Fibroblast of mammary gland (primary cell): ENCODE data around the gene ADAMTS8.
A peak's percentile ranks its signal among the peaks of the same experiment; 100 is the strongest.

Source experiments
- DNase-seq: peaks from one replicate; pipeline ENCODE4 v3.0.0-alpha.2; 2010; ENCODE audit warnings: low read depth
- H3K4me3 ChIP-seq: 2 replicates; pipeline ENCODE4 v1.5.1; 2011; ENCODE audit warnings: low read depth, mild to moderate bottlenecking, low read length, moderate library complexity; ENCODE audit not compliant: control insufficient read depth
- TF ChIP-seq, protein P1 (sequence below): conservative IDR thresholded peaks from 2 replicates; pipeline ENCODE4 v1.5.1; 2011; ENCODE audit warnings: low read depth, low read length, inconsistent platforms; ENCODE audit not compliant: control insufficient read depth, insufficient read depth

Gene ADAMTS8

DNA sequence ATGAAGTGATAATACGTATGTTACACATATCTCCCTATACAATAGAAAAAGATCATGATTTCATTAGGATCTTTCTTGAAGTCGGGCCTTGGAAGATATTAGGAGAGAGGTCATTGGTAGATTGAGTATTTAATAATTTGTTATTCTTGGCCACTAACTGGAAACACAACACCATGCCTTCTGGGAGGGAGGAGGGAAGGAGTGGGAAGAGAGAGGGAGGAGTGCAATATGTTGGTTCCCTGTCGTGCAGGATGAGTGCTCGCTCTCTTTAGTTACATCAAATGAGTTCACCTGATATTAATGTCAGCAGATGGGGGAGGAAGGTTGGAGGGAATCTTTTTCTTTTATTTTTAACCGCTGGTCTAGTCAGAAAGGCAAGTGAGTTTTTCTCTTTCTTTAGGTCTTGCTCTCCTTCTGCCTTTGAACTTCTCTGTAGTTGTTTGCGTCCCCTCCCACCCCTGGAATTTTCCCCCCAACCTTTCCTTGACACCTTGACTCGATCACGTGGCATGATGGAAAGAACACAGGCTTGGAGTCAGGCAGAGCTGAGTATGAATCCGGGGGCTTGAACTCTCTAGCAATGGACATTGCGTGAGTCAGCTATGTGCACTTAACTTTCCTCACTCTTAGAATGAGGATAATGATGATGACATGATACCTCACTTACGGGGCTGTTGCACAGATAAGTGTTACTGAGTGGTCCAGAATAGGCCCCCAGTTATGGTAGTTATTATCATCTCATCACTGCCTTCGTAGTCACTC, 26.3 kb upstream of the ADAMTS8 start:
- H3K4me3 ChIP-seq, result no peak overlapping the region
- peak; percentile 79 for DNase-seq
- TF ChIP-seq, protein P1, sequence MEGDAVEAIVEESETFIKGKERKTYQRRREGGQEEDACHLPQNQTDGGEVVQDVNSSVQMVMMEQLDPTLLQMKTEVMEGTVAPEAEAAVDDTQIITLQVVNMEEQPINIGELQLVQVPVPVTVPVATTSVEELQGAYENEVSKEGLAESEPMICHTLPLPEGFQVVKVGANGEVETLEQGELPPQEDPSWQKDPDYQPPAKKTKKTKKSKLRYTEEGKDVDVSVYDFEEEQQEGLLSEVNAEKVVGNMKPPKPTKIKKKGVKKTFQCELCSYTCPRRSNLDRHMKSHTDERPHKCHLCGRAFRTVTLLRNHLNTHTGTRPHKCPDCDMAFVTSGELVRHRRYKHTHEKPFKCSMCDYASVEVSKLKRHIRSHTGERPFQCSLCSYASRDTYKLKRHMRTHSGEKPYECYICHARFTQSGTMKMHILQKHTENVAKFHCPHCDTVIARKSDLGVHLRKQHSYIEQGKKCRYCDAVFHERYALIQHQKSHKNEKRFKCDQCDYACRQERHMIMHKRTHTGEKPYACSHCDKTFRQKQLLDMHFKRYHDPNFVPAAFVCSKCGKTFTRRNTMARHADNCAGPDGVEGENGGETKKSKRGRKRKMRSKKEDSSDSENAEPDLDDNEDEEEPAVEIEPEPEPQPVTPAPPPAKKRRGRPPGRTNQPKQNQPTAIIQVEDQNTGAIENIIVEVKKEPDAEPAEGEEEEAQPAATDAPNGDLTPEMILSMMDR, result no peak

DNA sequence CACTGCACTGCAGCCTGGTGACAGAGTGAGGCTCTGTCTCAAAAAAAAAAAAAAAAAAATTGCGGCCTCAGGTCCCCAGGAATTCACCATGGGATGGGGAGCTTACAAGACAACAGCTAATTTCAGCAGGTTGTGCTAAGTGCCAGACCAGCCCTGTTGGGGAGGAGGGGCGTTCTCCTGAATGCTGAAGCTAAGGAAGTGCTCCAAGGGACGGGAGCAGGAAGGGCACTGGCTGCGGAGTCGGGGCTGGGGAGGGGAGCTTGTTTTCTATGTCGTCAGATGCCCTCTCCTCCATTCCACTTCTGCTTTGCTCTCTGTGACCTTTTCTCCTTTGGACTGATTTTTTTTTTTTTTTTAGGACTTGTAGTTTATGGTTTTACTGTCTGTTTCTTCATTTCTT, 24.5 kb upstream of the ADAMTS8 start:
- no peak for DNase-seq
- no peak overlapping the region for H3K4me3 ChIP-seq
- TF ChIP-seq, protein P1, result no peak

DNA sequence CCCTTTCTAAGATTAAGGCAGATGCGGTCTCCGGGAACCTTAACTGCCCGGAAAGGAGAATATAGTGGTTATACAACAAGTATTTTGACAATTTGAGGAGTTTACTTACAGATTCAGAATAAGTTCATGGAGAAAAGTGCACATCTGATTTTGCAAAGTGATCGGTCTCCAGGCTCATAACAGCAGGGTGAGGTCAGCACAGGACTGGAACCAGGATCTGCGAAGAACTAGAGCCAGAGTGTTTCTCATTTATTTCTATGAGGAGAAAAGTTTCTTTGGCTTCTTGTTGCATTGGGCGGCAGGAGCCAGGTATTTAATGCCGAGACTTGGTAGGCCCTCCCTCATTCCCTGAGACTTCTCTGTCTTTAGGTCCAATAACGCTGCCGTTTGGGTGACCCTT, 23.8 kb upstream of the ADAMTS8 start:
- TF ChIP-seq, protein P1, result no peak
- peak overlapping the region; percentile 29 for H3K4me3 ChIP-seq

DNA sequence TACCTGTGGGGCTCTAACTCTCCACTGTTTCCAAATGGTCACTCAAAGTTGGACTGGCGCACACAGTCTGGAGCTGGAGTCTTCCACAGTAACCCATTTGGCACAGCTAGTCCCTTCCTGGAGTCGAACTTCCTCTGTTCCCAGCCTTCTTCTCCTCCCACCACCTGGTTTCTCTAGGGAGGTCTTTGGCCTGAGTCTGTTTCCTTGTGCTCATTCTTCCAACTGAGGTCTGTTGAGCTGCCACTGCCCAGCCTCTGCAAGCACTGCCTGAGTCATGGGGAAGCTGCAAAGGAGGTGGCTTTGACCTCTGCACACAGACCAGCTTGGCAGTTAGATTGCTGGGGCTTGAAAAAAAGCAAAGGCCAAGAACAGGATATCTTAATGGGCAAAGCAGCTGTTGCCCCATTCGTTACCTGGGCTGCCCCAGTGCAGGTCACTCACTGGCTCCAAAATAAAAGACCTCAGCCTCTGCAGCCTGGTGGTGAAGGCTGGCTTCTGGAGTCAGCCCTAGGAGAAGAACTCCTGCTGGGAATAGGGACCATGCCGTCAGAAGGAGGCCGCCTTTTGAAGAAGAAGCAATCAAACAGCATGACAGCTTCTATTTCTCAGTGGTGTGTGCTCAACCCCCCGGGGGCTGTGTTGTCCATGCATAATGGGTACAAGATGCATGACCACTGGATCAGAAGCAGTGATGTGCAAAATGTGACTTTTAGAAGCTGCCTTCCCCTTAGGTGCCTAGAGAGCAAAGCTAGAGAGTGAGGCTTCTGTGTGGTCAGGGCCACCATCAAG, 23.0 kb upstream of the ADAMTS8 start:
- TF ChIP-seq, protein P1, result no peak
- H3K4me3 ChIP-seq, result peak overlapping the region; percentile 66
- peak; percentile 93 for DNase-seq

More for the DNA sequence above, 23.8 kb upstream of the ADAMTS8 start:
- DNase-seq, result no peak

DNA sequence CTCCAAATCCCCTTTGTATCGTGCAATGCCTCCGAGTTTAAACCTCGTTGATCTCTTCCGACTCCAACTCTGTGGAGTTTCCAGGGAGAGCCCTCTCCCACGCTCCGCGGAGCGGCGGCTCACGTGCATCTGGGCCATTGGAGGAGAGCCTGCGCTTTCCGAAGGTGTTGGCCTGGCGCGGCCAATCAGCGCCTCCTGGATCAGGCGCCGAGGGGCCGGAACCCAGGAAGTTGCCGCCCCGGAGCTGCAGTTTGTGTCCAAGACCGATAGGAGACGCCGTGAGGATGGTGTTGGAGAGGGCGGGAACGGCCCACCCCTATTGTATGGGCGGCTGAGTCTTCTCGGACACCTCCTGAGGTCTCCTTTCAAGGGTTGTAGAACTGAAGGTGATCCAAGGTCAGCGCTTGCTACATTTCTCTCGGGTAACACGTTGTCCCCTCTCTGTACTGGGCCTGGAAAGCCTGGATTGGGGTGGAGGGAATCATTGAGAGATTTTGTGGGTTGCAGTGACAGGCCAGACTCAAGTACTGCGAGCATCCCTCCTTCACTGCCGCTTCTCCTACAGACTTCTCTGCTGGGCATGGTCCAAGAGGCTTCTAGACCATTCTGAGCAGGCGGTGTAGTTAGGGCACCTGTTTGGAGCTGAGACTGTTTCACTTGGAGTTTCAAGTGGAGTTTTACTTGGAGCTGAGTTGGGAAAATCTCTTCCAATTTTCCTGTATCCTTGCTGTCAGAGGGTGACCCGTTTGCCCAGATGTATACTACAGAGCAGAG, 21.8 kb upstream of the ADAMTS8 start:
- DNase-seq, result peak; percentile 89
- TF ChIP-seq, protein P1, result peak; percentile 71
- H3K4me3 ChIP-seq, result peak overlapping the region; percentile 66

DNA sequence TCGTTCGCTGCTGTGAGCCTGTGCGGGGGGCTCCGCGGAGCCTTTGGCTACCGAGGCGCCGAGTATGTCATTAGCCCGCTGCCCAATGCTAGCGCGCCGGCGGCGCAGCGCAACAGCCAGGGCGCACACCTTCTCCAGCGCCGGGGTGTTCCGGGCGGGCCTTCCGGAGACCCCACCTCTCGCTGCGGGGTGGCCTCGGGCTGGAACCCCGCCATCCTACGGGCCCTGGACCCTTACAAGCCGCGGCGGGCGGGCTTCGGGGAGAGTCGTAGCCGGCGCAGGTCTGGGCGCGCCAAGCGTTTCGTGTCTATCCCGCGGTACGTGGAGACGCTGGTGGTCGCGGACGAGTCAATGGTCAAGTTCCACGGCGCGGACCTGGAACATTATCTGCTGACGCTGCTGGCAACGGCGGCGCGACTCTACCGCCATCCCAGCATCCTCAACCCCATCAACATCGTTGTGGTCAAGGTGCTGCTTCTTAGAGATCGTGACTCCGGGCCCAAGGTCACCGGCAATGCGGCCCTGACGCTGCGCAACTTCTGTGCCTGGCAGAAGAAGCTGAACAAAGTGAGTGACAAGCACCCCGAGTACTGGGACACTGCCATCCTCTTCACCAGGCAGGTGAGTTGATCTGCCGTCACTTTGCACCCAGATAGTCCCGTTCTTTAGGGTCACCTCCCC, 21.0 kb upstream of the ADAMTS8 start:
- H3K4me3 ChIP-seq, result peak overlapping the region; percentile 66
- TF ChIP-seq, protein P1, result no peak
- no peak for DNase-seq
